Measurements from ENCODE around the gene NLRC5.

- TF ChIP-seq POLR2A (IDR thresholded peaks at IDR 0.05; ENCODE audit: low read depth, low read length) (no peak), CTCF (IDR thresholded peaks at IDR 0.05; ENCODE audit: extremely low read depth in 1 of 2, insufficient read depth in 1 of 2, low read depth in 1 of 2, low read length in 2 of 2) (no peak), JUN (IDR thresholded peaks at IDR 0.05; ENCODE audit: borderline replicate concordance, insufficient read depth, insufficient read length, low read depth) (no peak), EZH2 (IDR thresholded peaks at IDR 0.05; ENCODE audit: borderline replicate concordance, low read depth, low read length, severe bottlenecking) (no peak), POLR2AphosphoS5 (IDR thresholded peaks at IDR 0.05; ENCODE audit: insufficient read depth, low read depth, low read length) (no peak), FOS (IDR thresholded peaks at IDR 0.05; ENCODE audit: borderline replicate concordance, insufficient read depth, low read length) (no peak), MYC (IDR thresholded peaks at IDR 0.05; ENCODE audit: low read depth, low read length) (no peak), GATA2 (IDR thresholded peaks at IDR 0.05; ENCODE audit: insufficient read depth, insufficient read length, low read depth, low read length) (no peak), MAX (IDR thresholded peaks at IDR 0.05; ENCODE audit: insufficient read depth, insufficient read length) (no peak)
Observed at GRCh38 chr16:57133031-57133430, 143.7 kb downstream of the NLRC5 start.

Data from endothelial cell of umbilical vein (primary cell).